AG09309 (cell line): Measurements from ENCODE around the gene DHRS9.

Experiments used
- DNase-seq: peaks from one replicate; pipeline ENCODE4 v3.0.0-alpha.2; 2010; ENCODE audit warnings: low read depth
- H3K4me3 ChIP-seq: 2 replicates; pipeline ENCODE4 v1.5.1; 2011; ENCODE audit warnings: mild to moderate bottlenecking, low read depth, low read length, moderate library complexity; ENCODE audit not compliant: control insufficient read depth
- CTCF ChIP-seq: IDR thresholded peaks from 2 replicates; pipeline ENCODE4 v1.5.1; 2011; ENCODE audit warnings: mild to moderate bottlenecking, low read depth, low read length, inconsistent platforms; ENCODE audit not compliant: insufficient read depth, control insufficient read depth; ENCODE audit errors: missing control alignments

DHRS9 gene

DNA sequence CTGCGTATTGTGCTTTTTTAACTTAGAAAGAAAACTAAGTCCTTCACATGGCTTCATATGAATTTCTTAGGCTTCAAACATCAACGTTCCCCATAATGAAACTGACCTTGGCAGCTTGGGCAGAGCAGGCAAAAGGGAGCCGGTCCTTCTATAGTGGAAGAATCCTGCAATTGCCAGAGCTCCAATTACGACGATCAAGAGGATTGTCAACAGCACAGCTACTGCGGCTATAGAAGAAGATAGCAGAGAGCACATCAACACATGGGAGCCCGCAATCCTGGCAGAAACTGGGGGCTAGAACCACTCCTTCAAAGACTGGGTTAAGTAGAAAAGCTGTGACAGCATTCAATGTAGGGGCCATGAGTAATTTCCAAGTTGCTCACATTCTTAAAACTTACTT, 69.8 kb downstream of the DHRS9 start:
- no peak overlapping the region for H3K4me3 ChIP-seq
- no peak for DNase-seq
- TF ChIP-seq CTCF: no peak

DNA sequence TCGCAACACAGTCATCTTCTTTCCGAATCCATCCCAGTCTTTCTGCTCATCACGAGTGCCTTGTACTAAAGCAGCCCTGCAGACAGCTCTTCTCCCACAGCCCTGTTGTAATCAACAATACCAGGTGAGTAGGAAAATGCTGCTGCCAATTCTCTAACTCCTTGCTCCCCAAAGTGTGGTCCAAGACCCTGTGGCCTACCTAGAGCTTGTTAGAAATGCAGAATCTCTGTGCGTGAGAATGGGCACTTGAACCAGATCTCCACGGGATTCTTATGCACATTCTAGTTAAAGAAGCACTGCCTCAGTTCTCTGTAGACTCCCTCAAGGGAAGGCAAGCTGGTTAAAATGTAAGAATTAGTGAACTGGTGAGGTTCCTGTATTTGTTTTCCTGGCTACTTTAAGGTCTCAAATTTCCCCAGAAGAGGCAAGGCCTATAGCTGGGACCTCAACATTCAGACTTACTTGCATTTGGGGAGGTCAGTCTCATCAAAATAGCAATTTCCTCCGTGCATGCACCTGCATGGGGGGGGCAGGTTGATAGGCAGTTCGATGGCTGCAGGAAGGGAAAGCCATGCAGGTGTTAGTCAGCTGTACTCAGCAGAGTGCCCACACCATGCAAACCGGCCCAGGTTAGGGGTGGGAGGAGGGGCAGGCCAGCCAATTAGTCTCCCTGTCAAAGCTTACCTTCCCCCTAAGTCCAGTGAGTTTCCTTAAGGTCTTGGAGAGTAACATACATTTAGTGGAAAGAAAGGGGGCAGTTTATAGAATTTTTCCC, 70.8 kb downstream of the DHRS9 start:
- TF ChIP-seq CTCF: no peak
- H3K4me3 ChIP-seq: no peak overlapping the region
- no peak for DNase-seq

- DNase-seq: peak; percentile 17
- peak; percentile 90 for TF ChIP-seq CTCF
Measured at GRCh38 chr2:169141713-169142352, 72.5 kb downstream of the DHRS9 start.

DNA sequence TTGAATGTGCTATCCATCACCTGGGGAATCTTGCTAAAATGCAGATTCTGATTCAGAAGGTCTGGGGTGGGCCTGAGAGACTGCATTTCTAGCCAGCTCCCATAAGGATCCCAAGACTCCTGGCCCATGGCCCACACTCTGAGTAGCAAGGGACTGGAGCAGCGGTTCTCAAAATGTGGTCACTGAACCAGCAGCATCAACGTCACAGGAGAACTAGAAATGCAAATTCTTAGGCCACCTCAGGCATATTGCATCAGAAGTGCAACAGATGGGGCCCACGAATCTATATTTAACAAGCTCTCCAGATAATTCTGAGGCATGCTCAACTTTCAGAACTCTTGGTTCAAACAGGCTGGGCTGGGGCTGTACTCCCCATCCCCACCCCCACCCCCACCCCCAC, 74.6 kb downstream of the DHRS9 start:
- DNase-seq: no peak
- no peak for TF ChIP-seq CTCF
- no peak overlapping the region for H3K4me3 ChIP-seq

More at GRCh38 chr2:169141713-169142352, 72.5 kb downstream of the DHRS9 start:
- no peak overlapping the region for H3K4me3 ChIP-seq
